Measurements from ENCODE around the gene SKA2.
A peak's percentile ranks its signal among the peaks of the same experiment; 100 is the strongest.

SKA2 gene

GRCh38 chr17:59174671-59175070 lies 19.7 kb upstream of the SKA2 start:
- H3K9me3 ChIP-seq (ENCODE audit: insufficient read depth, low read depth, low read length) = no peaks in the 10 kb centered on the region
- no peak overlapping the region for H3K27ac ChIP-seq (ENCODE audit: low read length)
- H3K36me3 ChIP-seq (ENCODE audit: insufficient read depth, low read depth, low read length) = peaks cover 36% of the 10 kb centered on the region
- no peak overlapping the region for H3K4me3 ChIP-seq (ENCODE audit: low read length)
- no peak overlapping the region for H3K9ac ChIP-seq (ENCODE audit: low read depth, low read length)
- no peaks in the 10 kb centered on the region for H3K27me3 ChIP-seq (ENCODE audit: insufficient read depth, low read length)
- no peaks in the 10 kb centered on the region for H3K4me1 ChIP-seq (ENCODE audit: insufficient read depth, low read length)

- Histone ChIP-seq H3K27ac (ENCODE audit: low read length) (no peak overlapping the region), H3K4me1 (ENCODE audit: insufficient read depth, low read length) (no peaks in the 10 kb centered on the region), H3K9me3 (ENCODE audit: insufficient read depth, low read depth, low read length) (no peaks in the 10 kb centered on the region), H3K36me3 (ENCODE audit: insufficient read depth, low read depth, low read length) (peaks cover 38% of the 10 kb centered on the region), H3K4me3 (ENCODE audit: low read length) (no peak overlapping the region), H3K9ac (ENCODE audit: low read depth, low read length) (no peak overlapping the region), H3K27me3 (ENCODE audit: insufficient read depth, low read length) (no peaks in the 10 kb centered on the region)
These were observed 17.5 kb upstream of the SKA2 start for GRCh38 chr17:59172436-59173004.

GRCh38 chr17:59167571-59168001 lies 12.6 kb upstream of the SKA2 start:
- Histone ChIP-seq H3K4me1 (ENCODE audit: insufficient read depth, low read length) (peaks cover 3% of the 10 kb centered on the region; the same call in 1 of the 2 replicates), H3K27me3 (ENCODE audit: insufficient read depth, low read length) (no peaks in the 10 kb centered on the region), H3K27ac (ENCODE audit: low read length) (no peak overlapping the region), H3K9me3 (ENCODE audit: insufficient read depth, low read depth, low read length) (no peaks in the 10 kb centered on the region), H3K9ac (ENCODE audit: low read depth, low read length) (no peak overlapping the region), H3K36me3 (ENCODE audit: insufficient read depth, low read depth, low read length) (peaks cover 24% of the 10 kb centered on the region), H3K4me3 (ENCODE audit: low read length) (no peak overlapping the region)

GRCh38 chr17:59165933-59166342 lies 11.0 kb upstream of the SKA2 start:
- Histone ChIP-seq H3K27me3 (ENCODE audit: insufficient read depth, low read length) (no peaks in the 10 kb centered on the region), H3K4me1 (ENCODE audit: insufficient read depth, low read length) (peaks cover 3% of the 10 kb centered on the region; the same call in 1 of the 2 replicates), H3K36me3 (ENCODE audit: insufficient read depth, low read depth, low read length) (peaks cover 19% of the 10 kb centered on the region; the same call in 1 of the 2 replicates), H3K4me3 (ENCODE audit: low read length) (no peak overlapping the region), H3K27ac (ENCODE audit: low read length) (no peak overlapping the region), H3K9me3 (ENCODE audit: insufficient read depth, low read depth, low read length) (no peaks in the 10 kb centered on the region), H3K9ac (ENCODE audit: low read depth, low read length) (no peak overlapping the region)

- no peak overlapping the region for H3K9ac ChIP-seq (ENCODE audit: low read depth, low read length)
These were observed 6.5 kb upstream of the SKA2 start for GRCh38 chr17:59161477-59161876.

GRCh38 chr17:59160157-59161025 lies 5.4 kb upstream of the SKA2 start:
- Histone ChIP-seq H3K9me3 (ENCODE audit: insufficient read depth, low read depth, low read length) (no peaks in the 10 kb centered on the region), H3K4me1 (ENCODE audit: insufficient read depth, low read length) (0 out of 2 replicates have a peak, but pooled peaks cover 4% of the 10 kb centered on the region), H3K36me3 (ENCODE audit: insufficient read depth, low read depth, low read length) (peaks cover 19% of the 10 kb centered on the region; the same call in 1 of the 2 replicates), H3K27ac (ENCODE audit: low read length) (no peak overlapping the region), H3K4me3 (ENCODE audit: low read length) (no peak overlapping the region), H3K27me3 (ENCODE audit: insufficient read depth, low read length) (no peaks in the 10 kb centered on the region), H3K9ac (ENCODE audit: low read depth, low read length) (no peak overlapping the region)

More at GRCh38 chr17:59161477-59161876, 6.5 kb upstream of the SKA2 start:
- Histone ChIP-seq H3K36me3 (ENCODE audit: insufficient read depth, low read depth, low read length) (peaks cover 19% of the 10 kb centered on the region; the same call in 1 of the 2 replicates), H3K4me1 (ENCODE audit: insufficient read depth, low read length) (peaks cover 7% of the 10 kb centered on the region; the same call in 1 of the 2 replicates), H3K27ac (ENCODE audit: low read length) (no peak overlapping the region), H3K27me3 (ENCODE audit: insufficient read depth, low read length) (no peaks in the 10 kb centered on the region), H3K4me3 (ENCODE audit: low read length) (no peak overlapping the region), H3K9me3 (ENCODE audit: insufficient read depth, low read depth, low read length) (no peaks in the 10 kb centered on the region)

- Histone ChIP-seq H3K9ac (ENCODE audit: low read depth, low read length) (peak within 1 kb of the TSS; percentile 99), H3K9me3 (ENCODE audit: insufficient read depth, low read depth, low read length) (no peaks in the 10 kb centered on the region), H3K27me3 (ENCODE audit: insufficient read depth, low read length) (no peaks in the 10 kb centered on the region), H3K4me1 (ENCODE audit: insufficient read depth, low read length) (peaks cover 29% of the 10 kb centered on the region), H3K36me3 (ENCODE audit: insufficient read depth, low read depth, low read length) (peaks cover 5% of the 10 kb centered on the region; the same call in 1 of the 2 replicates), H3K4me3 (ENCODE audit: low read length) (peak within 1 kb of the TSS; percentile 95), H3K27ac (ENCODE audit: low read length) (peak within 1 kb of the TSS; percentile 85)
These were observed 622 bp upstream of the SKA2 start, which contains the start of gene PRR11 for GRCh38 chr17:59155439-59156177. Gene PRR11 (plus strand): TSS chr17:59155746. CDS start chr17:59169753, 14,007 bp downstream.

- peak overlapping the region; percentile 85 for H3K27ac ChIP-seq (ENCODE audit: low read length)
- peaks cover 29% of the 10 kb centered on the region for H3K4me1 ChIP-seq (ENCODE audit: insufficient read depth, low read length)
- peak overlapping the region; percentile 99 for H3K9ac ChIP-seq (ENCODE audit: low read depth, low read length)
- peak overlapping the region; percentile 95 for H3K4me3 ChIP-seq (ENCODE audit: low read length)
- H3K36me3 ChIP-seq (ENCODE audit: insufficient read depth, low read depth, low read length) = 0 out of 2 replicates have a peak, but pooled peaks cover 2% of the 10 kb centered on the region
- no peaks in the 10 kb centered on the region for H3K9me3 ChIP-seq (ENCODE audit: insufficient read depth, low read depth, low read length)
- H3K27me3 ChIP-seq (ENCODE audit: insufficient read depth, low read length) = no peaks in the 10 kb centered on the region
These were observed 680 bp downstream of the SKA2 start for GRCh38 chr17:59154292-59154720.

- no peaks in the 10 kb centered on the region for H3K36me3 ChIP-seq (ENCODE audit: insufficient read depth, low read depth, low read length)
- H3K4me1 ChIP-seq (ENCODE audit: insufficient read depth, low read length) = peaks cover 29% of the 10 kb centered on the region
- H3K27me3 ChIP-seq (ENCODE audit: insufficient read depth, low read length) = no peaks in the 10 kb centered on the region
- H3K4me3 ChIP-seq (ENCODE audit: low read length) = peak overlapping the region; percentile 95
- H3K27ac ChIP-seq (ENCODE audit: low read length) = no peak overlapping the region
- no peaks in the 10 kb centered on the region for H3K9me3 ChIP-seq (ENCODE audit: insufficient read depth, low read depth, low read length)
- peak overlapping the region; percentile 99; the same call in 1 of the 2 replicates for H3K9ac ChIP-seq (ENCODE audit: low read depth, low read length)
These were observed 2.1 kb downstream of the SKA2 start for GRCh38 chr17:59152925-59153324.

- Histone ChIP-seq H3K27me3 (ENCODE audit: insufficient read depth, low read length) (no peaks in the 10 kb centered on the region), H3K4me1 (ENCODE audit: insufficient read depth, low read length) (peaks cover 26% of the 10 kb centered on the region), H3K9ac (ENCODE audit: low read depth, low read length) (peak overlapping the region; percentile 50; the same call in 1 of the 2 replicates), H3K9me3 (ENCODE audit: insufficient read depth, low read depth, low read length) (no peaks in the 10 kb centered on the region), H3K4me3 (ENCODE audit: low read length) (peak overlapping the region; percentile 44; the same call in 1 of the 2 replicates), H3K27ac (ENCODE audit: low read length) (no peak overlapping the region), H3K36me3 (ENCODE audit: insufficient read depth, low read depth, low read length) (no peaks in the 10 kb centered on the region)
These were observed 3.4 kb downstream of the SKA2 start for GRCh38 chr17:59151591-59151990.

- peak overlapping the region; percentile 24; the same call in 1 of the 2 replicates for H3K4me3 ChIP-seq (ENCODE audit: low read length)
- H3K27ac ChIP-seq (ENCODE audit: low read length) = no peak overlapping the region
- no peaks in the 10 kb centered on the region for H3K36me3 ChIP-seq (ENCODE audit: insufficient read depth, low read depth, low read length)
- no peaks in the 10 kb centered on the region for H3K27me3 ChIP-seq (ENCODE audit: insufficient read depth, low read length)
- no peaks in the 10 kb centered on the region for H3K9me3 ChIP-seq (ENCODE audit: insufficient read depth, low read depth, low read length)
- no peak overlapping the region for H3K9ac ChIP-seq (ENCODE audit: low read depth, low read length)
- peaks cover 26% of the 10 kb centered on the region for H3K4me1 ChIP-seq (ENCODE audit: insufficient read depth, low read length)
These were observed 4.0 kb downstream of the SKA2 start for GRCh38 chr17:59151006-59151405.

All from iPS-20b (cell line).